GM12872 (cell line): ENCODE data around the gene CCDC13.

Source experiments
- TF ChIP-seq, protein P1 (sequence below): IDR thresholded peaks from 3 replicates; pipeline ENCODE4 v1.5.1; 2011; ENCODE audit warnings: low read depth, mild to moderate bottlenecking, low read length, moderate library complexity; ENCODE audit not compliant: insufficient read depth

The CCDC13 gene

DNA sequence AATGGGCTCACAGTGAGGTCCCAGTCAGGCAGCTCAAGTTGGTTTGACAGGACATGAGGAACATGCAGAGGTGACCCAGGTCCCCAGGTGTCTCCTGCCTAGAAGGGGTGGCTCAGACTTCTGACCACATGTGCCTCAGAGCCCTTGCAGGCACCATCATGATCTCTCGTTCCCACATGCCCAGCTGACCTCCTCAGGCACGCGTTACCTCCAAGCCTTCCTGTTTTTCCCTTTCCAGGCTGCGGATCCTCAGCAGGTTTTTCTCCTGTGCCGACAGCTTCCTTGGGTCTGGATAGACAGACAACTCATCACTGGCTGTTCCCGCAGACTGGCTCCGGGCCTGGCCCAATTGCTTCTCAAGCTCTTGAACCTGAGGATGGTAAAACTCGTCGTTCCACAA lies 30.4 kb downstream of the CCDC13 start:
- TF ChIP-seq, protein P1, sequence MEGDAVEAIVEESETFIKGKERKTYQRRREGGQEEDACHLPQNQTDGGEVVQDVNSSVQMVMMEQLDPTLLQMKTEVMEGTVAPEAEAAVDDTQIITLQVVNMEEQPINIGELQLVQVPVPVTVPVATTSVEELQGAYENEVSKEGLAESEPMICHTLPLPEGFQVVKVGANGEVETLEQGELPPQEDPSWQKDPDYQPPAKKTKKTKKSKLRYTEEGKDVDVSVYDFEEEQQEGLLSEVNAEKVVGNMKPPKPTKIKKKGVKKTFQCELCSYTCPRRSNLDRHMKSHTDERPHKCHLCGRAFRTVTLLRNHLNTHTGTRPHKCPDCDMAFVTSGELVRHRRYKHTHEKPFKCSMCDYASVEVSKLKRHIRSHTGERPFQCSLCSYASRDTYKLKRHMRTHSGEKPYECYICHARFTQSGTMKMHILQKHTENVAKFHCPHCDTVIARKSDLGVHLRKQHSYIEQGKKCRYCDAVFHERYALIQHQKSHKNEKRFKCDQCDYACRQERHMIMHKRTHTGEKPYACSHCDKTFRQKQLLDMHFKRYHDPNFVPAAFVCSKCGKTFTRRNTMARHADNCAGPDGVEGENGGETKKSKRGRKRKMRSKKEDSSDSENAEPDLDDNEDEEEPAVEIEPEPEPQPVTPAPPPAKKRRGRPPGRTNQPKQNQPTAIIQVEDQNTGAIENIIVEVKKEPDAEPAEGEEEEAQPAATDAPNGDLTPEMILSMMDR = no peak

DNA sequence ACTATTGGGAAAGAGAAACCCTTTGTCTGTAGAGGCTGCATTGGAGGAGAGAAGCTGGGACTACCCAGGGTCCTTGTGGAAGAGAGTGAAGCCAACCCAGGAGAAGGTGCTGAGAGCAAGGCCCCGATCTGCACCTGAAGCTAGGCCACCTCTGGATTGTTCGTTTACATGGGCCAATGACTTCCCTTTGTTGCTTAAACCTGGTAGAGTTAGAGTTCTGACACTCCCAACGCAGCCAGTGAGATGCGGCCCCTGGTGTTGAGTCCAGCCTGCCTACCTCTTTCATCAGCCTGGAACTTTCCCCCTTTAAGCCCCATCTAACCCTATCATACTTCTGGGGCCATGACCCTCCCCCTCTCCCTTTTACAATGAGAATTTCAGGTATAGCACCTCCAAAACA lies 30.8 kb downstream of the CCDC13 start:
- TF ChIP-seq, protein P1 = no peak

DNA sequence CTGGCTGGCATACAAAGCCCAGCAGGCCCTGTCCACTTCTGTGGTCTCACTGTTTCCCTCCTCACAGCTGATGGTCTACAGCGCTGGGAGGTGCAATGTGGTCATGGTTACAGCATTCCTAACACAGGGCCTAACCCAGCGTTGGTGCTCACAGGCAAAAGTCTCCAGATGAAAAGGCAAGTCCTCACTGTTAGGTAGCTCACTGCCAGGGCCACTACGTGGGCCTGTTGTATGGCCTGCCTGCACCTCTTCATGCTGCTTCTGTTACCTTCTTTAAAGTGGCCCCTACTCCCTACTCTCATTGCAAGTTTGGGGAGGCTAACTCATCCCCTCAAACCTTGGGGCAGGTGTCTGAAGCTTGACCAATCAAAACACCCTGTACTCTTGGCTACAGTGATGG lies 31.3 kb downstream of the CCDC13 start:
- TF ChIP-seq, protein P1 = no peak

DNA sequence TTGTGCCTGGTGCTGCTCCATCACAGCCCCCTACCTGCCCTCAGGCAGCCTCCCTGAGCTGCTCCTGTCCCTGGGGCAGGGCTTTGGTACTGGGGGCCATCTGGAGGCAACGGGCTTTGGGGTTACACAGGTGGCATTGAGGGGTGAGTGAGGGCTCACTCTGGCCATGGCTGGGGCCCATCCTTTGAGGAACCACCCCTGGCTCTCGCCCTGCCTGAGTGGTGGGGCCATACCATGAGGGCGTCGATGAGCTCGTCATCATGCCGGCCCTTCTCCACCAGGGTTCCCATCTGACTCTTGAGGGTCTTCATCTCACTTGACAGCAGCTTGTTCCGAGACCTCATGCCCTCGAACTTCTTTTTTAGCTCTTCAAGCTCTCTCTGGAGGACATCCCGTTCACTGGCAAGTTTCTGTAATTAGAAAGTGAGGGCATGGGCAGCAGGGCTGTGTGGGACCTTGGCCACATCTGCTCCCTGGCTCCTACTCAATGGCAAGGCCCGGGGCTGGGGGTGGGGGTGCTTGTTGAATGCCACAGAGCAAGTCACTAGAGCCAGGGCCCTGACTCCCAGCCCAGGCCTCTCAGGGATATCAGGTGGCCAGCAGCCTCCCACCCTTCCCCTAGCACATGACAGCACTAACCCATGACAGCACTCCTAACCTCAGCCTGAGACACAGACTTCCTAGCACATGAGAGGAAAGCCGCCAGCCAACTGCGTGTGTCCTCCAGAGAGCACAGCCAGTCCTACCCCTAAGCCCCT lies 33.5 kb downstream of the CCDC13 start:
- TF ChIP-seq, protein P1 = no peak

DNA sequence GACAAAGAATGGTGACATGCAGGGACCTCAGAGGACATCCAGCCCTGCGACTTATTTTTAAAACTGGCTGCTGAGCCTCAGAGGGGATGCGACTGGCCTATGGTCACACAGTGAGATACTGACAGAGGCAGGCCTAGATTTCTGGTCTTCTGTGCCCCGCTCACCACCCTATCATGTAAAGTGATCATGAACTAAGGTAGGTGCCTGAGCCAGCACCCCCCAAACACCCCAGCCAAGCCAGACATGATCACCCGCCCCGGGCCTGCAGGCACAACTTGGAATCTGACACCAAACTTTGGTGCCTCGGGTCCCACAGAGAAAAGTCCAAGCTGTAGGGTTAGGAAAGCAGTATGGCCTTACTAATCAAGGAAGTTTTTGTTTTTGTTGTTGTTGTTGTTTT lies 36.5 kb downstream of the CCDC13 start:
- TF ChIP-seq, protein P1 = no peak

DNA sequence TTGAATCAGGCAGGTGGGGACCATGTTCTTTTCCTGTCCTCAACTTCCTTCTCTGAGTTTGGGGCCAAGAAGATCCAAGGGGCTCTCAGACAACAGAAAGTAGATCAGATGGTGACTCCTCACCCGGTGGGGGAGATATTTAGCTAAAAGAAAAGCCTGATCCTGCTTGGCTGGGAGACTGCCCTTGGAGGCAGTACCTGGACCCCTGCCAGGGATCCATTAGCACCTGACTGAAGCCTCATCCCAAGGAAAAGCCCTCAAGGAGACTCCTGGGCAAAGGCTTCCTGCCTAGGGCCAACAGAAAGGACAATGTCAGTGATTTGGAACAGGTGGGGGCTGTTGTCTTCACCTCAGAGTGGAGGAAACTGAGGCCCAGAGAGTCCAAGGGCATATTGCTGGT lies 37.0 kb downstream of the CCDC13 start:
- TF ChIP-seq, protein P1 = no peak

DNA sequence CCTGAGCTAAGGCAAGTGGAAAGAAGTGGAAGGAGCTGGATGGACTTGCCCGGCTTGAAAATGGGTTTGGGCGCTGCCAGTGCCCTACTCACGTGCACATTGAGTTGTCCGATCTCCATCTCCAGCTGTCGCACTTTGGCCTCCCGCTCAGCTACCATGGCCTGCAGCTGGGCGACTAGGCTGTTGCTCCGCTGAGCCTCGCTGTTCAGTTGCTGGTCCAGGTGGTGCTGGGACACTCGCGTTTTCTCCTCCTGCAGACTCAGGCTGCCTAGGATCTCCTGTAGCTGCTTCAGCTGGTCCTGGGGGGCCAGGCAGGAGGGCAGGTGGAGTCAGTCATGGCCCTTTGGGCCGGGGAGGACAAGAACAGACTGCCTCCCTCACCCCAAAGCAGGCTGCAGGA lies 37.4 kb downstream of the CCDC13 start:
- TF ChIP-seq, protein P1 = no peak
